HEK293 (cell line): Measurements from ENCODE around the gene NOC2L.

ENCODE experiments used
- CTCF ChIP-seq: fragments of 450-650 bp; formaldehyde crosslinking; IDR thresholded peaks from 2 replicates; pipeline ENCODE4 v1.5.1; 2016; ENCODE audit warnings: missing biosample characterization, missing genetic modification characterization
- ELK4 ChIP-seq: IDR thresholded peaks from 2 replicates; pipeline ENCODE4 v1.6.1; 2011; ENCODE audit warnings: mild to moderate bottlenecking, low read depth, low read length, borderline replicate concordance
- KLF16 ChIP-seq: fragments of 450-650 bp; formaldehyde crosslinking; IDR thresholded peaks from 2 replicates; pipeline ENCODE4 v1.5.1; 2017; ENCODE audit warnings: missing biosample characterization, missing genetic modification characterization
- PATZ1 ChIP-seq: fragments of 450-650 bp; formaldehyde crosslinking; IDR thresholded peaks from 2 replicates; pipeline ENCODE4 v1.5.1; 2016; ENCODE audit warnings: missing biosample characterization, missing genetic modification characterization
- TCF7L2 ChIP-seq: IDR thresholded peaks from 2 replicates; pipeline ENCODE4 v1.6.1; 2011; ENCODE audit warnings: low read depth, mild to moderate bottlenecking, inconsistent platforms, low read length, moderate library complexity, borderline replicate concordance
- ZBTB44 ChIP-seq: fragments of 450-650 bp; IDR thresholded peaks from 2 replicates; pipeline ENCODE4 v1.5.1; 2018; ENCODE audit warnings: missing biosample characterization, mild to moderate bottlenecking, missing genetic modification characterization
- ZFP3 ChIP-seq: fragments of 450-650 bp; formaldehyde crosslinking; IDR thresholded peaks from 2 replicates; pipeline ENCODE4 v1.5.1; 2016; ENCODE audit warnings: low read depth, missing biosample characterization, missing genetic modification characterization
- ZNF175 ChIP-seq: fragments of 450-650 bp; formaldehyde crosslinking; IDR thresholded peaks from 2 replicates; pipeline ENCODE4 v1.5.1; 2016; ENCODE audit warnings: missing biosample characterization, missing genetic modification characterization
- ZNF48 ChIP-seq: fragments of 450-650 bp; formaldehyde crosslinking; IDR thresholded peaks from 2 replicates; pipeline ENCODE4 v1.5.1; 2016; ENCODE audit warnings: missing biosample characterization, missing genetic modification characterization
- ZNF585B ChIP-seq: fragments of 450-650 bp; formaldehyde crosslinking; IDR thresholded peaks from 2 replicates; pipeline ENCODE4 v1.5.1; 2016; ENCODE audit warnings: missing biosample characterization, missing genetic modification characterization
- ZNF654 ChIP-seq: fragments of 450-650 bp; formaldehyde crosslinking; IDR thresholded peaks from 2 replicates; pipeline ENCODE4 v1.5.1; 2016; ENCODE audit warnings: low read depth, missing biosample characterization, missing genetic modification characterization
- ZNF704 ChIP-seq: fragments of 450-650 bp; formaldehyde crosslinking; IDR thresholded peaks from 2 replicates; pipeline ENCODE4 v1.5.1; 2016; ENCODE audit warnings: missing biosample characterization, missing genetic modification characterization
- ZNF707 ChIP-seq: fragments of 450-650 bp; formaldehyde crosslinking; IDR thresholded peaks from 2 replicates; pipeline ENCODE4 v1.5.1; 2016; ENCODE audit warnings: missing biosample characterization, missing genetic modification characterization
- ZNF792 ChIP-seq: fragments of 450-650 bp; formaldehyde crosslinking; IDR thresholded peaks from 2 replicates; pipeline ENCODE4 v1.5.1; 2016; ENCODE audit warnings: missing biosample characterization, missing genetic modification characterization

- TF ChIP-seq CTCF (tag by site-specific recombination) = no peak
- no peak for TF ChIP-seq TCF7L2
- no peak for TF ChIP-seq PATZ1
- TF ChIP-seq ZFP3 (tag by site-specific recombination) = no peak
- no peak for TF ChIP-seq ZNF707
- no peak for TF ChIP-seq ZNF704 (tag by site-specific recombination)
- no peak for TF ChIP-seq ZBTB44
- TF ChIP-seq ZNF175 (tag by site-specific recombination) = no peak
- TF ChIP-seq KLF16 = no peak
- no peak for TF ChIP-seq ELK4
- TF ChIP-seq ZNF654 (tag by site-specific recombination) = no peak
- no peak for TF ChIP-seq ZNF792
- no peak for TF ChIP-seq ZNF585B (tag by site-specific recombination)
- no peak for TF ChIP-seq ZNF48 (tag by site-specific recombination)
Observed at GRCh38 chr1:969260-969855, 10.3 kb upstream of the NOC2L start.
